HG02884 (cell line): ENCODE data around the gene SH3GL2.

ENCODE experiments used
- ATAC-seq: cut with Tn5 transposase; IDR thresholded peaks from one replicate; pipeline ENCODE4 v1.9.1; 2021; ENCODE audit warnings: mild to moderate bottlenecking, moderate library complexity; ENCODE audit not compliant: unreplicated experiment

Gene SH3GL2

DNA sequence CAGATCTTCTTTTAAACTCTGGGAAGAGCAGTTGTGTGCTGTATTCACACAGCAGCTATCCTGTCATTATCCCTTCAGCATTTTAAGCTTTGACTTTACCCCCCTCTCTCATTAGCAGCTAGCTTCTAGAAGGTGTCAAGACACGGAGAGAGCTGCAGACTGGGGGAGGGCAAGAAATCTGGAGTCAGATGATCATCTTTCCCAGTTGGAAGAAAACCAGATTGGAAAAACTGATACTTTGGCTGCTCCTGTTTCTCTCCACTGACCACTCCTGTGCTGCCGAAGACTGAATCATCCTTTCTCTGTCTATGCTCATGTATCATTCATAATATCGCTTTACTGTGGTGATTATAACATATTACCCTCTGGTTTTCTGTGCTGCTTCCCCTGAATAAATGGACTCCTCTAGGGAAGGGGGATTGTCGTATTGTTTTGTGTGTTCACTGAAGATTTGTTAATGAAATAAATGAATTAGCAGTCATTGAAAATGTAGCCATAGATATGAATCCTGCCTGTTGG lies 75.1 kb downstream of the SH3GL2 start:
- ATAC-seq: no peak

DNA sequence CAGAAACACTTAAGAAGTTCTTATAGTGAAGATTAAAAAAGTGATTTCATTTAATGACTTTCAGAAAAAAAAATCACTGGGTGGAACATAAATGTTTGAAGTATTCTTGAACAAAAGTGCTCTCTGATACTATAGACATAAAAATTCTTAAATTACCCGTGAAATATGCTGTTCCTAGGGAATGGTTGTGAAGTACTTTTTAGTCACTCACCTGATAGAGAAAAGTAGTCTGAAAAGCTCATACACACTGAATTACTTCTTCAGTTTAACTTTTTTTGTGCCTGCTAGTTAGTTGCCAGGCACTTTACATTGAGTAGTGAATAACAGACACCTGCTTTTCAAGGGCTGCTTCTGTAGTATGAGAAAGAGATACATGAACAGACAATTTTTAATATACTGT lies 78.0 kb downstream of the SH3GL2 start:
- no peak for ATAC-seq

DNA sequence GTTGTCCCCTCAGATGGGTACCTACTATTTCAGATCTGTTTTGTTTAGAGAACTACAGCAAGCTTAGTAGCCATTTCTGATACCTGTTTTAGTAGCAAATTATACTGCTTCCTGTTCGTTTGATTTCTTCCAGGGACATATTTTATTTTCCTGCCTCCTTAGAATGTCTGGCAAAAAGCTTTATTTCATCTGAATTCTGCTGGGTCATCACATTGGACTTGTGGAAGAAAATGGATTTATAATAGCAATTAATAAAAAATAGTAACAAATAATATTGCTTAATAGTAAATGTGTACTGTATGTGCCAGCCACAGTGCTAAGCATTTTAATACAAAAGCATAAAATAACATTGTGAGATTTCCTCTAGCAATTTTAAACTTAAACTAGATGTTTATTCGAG lies 79.4 kb downstream of the SH3GL2 start:
- ATAC-seq: no peak

DNA sequence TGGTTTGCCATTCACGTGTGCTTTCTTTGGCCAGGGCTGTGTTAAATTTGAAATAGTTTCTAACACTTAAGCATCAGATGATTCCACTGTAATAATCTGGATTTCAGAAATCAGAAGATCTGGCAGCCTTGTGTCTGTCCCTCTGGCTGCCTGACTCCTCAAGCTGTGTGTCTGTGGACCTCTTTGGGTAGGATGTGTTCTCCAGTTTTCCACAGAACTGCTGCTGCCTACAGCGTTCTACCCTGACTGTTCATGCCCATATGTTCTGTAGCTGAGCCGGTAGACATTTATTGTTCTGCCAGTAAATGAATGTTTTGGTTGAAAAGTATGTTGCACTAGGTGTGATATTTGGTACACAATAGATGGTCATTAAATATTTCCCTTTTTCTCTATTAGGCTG lies 81.3 kb downstream of the SH3GL2 start:
- no peak for ATAC-seq

DNA sequence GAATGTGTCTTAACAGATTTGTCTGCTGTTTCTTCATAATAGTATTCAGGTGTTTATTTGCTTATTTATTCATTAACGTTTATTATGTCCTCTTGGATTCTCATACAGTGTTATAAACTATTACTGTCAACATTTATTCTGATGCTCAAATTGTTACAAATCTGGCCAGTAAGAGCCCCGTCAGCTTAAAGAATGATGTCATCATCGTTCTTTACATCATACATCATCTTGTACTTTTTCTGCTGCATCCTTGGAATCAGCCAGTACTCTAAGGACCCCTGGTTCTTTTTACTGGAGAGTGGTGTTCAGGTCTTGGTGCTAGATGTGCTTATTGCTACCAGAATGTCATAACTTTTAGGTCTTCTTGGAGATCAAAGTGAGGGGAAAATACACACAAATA lies 86.6 kb downstream of the SH3GL2 start:
- no peak for ATAC-seq

DNA sequence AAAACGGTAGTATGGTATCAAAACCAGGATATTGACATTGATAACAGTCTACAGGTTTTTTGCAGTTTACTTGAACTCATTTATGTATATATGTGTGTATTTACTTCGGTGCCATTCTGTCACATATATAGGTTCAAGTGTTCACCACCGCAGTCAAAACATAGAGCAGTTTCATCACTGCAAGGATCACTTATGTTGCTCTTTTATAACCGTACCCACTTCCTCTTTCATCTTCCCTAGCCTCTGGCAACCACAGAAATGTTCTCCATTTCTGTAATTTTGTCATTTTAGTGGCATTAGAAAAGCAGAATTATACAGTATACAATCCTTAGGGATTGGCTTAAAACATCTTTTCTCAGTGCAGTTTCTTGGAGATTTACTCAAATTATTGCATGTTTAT lies 90.3 kb downstream of the SH3GL2 start:
- ATAC-seq: no peak

DNA sequence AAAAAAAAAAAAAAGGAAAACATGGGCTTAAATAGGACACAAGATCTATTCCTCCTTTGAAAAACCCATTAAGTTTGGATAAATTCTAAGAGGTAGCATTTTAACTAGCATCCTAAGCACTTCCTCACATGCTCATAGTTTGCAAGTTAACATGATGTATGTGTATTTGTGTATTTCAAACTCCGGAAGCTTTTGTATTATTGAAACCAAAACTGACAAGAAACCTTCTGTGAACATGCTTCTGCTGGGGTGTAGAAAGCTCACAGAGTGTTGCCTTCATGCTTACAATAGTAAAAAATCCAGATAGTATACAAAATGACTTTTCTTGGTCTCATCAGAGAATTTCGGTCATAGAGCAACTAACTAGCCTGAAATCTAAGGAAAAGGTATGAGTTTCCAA lies 103.8 kb downstream of the SH3GL2 start:
- no peak for ATAC-seq

DNA sequence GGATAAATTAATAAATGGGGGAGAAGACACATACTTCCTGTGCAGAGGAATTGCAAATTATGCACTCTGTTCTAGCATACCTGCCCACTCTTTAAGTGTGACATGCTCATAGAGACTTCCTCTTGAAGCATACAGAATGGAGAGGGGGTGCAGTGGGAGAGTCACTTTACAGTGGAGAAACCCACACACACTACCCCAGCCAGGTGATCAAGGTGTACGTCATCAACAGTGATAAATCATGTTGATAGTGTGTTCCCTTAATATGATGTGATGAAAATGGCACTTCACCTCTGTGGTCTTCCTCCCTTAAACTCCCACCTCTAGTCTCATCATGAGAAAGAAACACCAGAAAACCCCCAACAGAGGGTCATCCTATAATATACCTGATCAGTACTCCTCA lies 110.0 kb downstream of the SH3GL2 start:
- ATAC-seq: no peak

DNA sequence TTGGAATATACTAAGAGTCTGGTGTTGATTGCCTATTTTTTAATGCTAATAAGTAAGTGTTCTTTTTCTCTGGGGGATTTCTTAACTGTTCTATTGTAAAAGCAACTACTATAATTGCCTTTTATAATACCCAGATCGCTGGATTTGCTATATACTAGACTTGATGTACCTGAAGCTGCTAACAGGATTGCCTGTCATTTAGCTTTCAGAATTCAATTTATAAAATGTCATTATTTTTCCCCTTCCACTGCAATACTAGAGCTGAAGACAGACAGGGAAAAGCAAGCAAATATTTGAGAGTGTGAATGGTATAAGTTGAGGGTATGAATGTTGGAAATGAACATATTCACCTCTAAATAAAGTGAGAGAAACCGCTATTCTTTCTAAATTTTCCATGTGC lies 115.5 kb downstream of the SH3GL2 start:
- ATAC-seq: no peak

DNA sequence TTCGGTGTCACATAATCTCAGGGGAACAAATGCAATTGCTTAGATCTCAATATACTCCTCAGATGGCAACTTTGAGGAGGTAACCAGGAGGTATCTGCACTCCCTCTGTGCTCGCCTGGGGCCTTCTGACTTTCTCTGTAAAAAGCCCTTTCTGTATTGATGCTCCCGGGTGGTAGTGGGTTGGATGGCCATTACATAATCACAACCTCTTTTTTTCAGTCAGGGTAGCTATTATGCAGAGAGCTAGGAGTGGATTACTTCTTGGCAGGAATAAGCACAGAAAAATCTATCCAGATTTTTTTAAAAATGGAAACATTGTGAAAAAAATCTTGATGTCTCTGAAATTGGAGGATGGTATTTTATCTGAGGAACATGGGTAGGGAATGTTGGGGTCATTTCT lies 116.6 kb downstream of the SH3GL2 start:
- ATAC-seq: no peak

DNA sequence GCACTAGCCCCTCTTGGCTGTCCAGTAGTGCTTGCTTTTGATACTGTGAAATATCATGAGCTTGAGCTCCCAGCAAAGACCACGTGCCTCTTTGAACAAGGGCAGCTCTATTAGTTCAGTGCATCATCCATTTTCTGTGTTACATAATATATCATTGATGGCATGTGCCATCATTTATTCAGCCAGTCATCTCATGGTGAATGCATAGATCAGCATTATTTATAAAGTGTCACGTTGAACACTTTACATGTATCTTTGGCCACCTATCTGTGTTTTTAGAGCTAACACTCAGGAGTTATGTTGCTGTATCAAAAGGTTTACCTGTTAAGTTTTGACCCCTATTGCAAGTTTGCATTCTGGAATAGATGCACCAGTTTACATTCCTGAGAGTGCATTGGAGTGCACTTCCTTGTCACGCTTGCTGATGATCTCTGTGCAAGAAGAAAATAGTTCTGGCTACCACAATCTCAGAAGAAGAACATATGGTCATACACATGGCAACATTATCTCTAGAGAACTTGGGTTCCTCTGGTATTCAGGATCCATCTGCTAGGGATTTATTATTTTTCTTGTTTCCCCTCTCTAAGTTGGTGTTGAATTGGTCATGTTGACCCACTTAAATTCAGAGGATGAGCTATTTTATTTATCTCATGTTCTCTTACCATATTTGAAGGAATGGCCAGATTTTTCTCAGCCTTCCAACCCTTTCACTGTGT lies 120.9 kb downstream of the SH3GL2 start:
- no peak for ATAC-seq

DNA sequence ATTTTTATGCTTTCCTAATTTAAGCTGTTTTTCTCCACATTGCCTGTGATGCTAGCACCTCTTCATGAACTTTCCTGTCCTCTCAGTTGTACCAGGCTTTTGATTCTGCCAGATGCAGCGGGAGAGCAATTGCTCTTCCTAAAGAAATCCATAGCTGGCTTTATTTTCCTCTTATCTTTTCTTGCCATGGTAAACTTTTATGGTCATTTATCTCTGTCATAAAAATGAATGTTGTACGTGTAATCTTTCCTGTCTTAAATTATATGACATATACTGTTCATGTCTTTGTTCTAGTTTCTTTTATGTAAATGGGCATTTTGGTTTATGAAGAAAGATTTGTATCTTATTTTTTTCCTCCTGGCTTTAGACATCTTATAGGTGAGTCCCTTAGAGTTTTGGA lies 127.5 kb downstream of the SH3GL2 start:
- no peak for ATAC-seq

DNA sequence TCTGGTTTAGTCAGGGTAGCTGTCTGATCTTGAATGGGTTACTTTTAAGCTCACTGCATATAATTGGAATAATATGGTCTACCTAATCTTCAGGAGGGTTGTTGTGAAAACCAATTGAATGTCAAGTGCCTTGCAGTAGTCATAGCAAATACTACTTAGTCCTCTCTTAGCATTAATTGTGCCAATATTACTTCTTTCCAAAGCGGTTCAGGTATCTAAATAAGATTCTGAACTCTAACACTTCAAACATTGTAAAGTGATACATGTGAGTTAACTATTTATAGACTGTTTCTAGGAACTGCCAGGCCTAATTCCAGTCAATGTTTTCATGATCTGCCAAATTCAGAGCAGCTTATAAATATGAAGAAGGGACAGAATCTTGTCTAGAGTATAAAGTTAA lies 140.2 kb downstream of the SH3GL2 start:
- no peak for ATAC-seq

DNA sequence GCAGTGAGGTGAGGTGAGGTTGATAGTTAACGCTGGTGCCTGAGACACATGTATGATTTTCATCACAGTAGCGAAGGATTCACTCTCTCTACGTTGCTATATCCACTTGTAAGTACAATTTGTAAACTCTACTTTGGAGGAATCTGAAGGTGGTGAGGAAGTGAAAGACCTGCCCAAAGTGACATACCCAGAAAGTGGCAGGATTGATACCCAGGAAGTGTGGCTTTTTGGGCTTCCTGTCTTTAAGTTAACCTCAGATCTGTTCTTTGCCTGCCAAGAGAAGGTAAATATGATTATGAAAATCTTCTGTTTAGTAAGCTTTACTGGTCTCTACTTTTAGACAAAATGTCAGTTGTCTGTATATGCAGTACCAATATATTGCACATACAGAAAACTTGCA lies 143.1 kb downstream of the SH3GL2 start:
- no peak for ATAC-seq

DNA sequence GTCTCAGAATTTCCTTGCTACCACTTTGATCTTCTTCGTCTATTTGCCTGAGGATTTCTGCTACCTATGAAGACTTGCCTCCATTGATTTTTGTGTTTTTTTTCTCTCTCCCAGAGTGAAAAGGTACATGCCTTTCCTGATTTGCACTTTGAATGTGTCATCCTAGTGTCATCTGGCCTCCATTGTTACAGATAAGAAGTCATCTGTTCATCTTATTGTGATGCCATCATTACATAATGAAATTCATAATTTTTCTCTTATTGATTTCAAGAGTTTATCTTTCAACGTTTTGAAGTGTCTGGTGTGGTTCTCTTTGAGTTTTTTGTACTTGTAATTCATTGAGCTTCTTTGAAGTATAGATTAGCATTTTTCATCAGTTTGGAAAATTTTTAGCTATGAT lies 144.8 kb downstream of the SH3GL2 start:
- no peak for ATAC-seq

DNA sequence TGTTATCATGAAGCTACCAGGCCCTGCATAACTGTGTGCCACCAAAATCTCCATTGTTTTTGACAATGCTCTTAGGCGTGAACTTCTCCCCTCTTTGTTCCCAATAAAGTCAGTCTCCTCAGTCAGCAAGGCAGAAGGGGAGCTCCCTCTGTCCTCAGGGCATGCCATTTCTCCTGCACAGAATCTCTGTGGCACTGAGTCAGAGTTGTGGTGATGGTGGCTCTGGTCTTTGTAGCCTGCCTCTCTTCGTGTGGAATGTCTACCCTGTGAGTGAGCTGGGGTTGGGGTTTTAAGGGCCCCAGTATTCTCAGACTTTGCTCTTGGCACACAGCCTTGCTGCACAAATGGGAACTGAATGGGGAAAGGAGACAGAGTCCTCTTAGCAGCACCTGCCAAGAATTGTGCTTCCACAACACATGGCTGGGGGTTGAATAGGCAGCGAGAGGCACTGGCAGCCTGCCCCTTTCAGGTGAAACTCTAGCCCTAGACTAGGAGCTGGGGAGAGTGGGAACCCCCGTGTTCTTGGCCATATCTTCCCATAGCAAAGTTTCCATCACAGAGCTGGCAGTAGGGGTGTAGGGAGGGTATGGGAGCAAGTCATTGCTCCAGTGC lies 146.6 kb downstream of the SH3GL2 start:
- no peak for ATAC-seq

DNA sequence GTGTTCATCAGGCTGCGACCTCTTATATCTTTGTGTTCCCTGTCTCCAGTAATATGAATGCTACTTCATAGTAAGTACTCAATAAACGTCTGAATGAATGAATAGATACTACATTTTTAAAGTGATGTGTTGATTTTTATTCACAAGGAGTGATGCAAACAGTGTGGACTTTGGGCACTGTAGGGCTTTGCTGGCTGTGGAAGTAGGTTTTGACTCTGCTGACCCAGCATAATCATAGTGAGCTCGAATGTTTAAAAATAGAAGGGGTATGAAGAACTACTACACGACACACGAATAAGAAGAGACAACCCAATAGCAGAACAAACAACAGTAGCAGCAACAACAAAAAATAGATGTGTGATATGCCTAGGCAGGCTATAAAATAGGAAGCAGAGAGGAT lies 147.4 kb downstream of the SH3GL2 start:
- ATAC-seq: no peak

DNA sequence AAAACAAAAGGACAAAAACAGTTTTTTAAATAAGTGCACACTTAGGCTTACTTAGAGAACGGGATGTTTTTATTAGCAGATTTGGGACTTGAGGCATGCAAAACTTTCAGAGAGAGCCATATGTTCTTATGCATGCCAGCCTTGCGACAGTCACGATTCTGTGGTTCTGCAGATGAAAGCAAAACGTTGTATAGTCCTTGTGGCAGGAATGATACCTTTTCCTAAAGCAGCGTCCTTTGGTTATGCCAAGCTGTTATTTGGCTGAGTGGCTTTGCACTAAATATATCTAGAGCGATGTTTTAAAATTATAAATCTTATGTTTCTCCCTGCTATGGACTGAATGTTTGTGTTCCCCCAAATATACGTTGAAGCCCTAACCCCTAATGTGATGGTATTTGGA lies 152.0 kb downstream of the SH3GL2 start:
- no peak for ATAC-seq

DNA sequence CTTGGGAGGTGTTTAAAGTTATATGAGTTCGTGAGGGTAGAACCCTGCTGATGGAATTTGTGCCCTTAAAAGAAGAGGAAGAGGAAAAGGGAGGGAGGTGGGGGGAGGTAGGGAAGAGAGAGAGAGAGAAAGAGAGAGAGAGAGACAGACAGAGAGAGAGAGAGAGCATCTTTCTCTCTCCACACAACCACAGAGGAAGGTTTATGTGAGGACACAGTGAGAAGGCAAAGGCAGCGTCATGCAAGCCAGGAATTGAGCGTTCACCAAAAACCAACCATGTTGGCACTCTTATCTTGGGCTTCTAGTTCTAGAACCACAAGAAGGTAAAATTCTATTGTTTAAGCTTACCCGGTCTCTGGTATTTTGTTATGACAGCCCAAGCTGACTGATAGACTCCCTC lies 152.4 kb downstream of the SH3GL2 start:
- no peak for ATAC-seq

DNA sequence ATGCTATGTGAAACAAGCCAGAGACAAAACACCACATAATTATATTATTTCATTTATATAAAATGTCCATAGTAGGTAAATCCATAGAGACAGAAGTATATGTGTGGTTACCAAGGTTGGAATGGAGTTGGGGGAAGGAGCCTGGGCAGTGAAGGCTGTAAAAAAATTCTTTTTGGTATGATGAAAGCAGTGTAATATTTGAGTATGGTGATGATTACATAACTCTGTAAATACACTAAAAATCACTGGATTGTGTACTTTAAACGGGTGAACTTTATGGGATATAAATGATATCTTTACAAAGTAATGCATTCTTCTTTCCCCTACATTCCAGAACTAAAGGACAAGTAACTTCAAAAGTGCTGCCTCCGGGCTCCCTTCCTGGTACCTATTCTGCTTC lies 155.8 kb downstream of the SH3GL2 start:
- ATAC-seq: no peak

DNA sequence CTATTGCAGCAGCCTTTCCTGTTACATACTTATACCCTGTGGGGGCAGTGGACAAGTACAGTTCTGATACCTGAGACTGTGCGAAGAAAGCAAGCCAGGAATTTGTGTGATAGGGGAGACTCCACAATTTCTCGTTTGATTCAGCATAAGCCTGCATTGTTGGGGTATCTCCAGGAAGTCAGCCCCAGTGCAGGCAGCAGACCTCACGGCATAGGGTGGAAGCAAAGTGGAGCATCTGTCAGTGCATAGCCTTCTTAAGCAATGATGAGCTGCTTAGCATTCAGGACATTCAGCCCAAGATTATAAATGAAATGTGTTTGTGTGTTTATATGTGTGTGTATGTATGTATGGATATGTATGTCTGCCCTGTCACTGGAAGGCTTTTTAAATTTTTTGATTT lies 157.0 kb downstream of the SH3GL2 start:
- no peak for ATAC-seq

DNA sequence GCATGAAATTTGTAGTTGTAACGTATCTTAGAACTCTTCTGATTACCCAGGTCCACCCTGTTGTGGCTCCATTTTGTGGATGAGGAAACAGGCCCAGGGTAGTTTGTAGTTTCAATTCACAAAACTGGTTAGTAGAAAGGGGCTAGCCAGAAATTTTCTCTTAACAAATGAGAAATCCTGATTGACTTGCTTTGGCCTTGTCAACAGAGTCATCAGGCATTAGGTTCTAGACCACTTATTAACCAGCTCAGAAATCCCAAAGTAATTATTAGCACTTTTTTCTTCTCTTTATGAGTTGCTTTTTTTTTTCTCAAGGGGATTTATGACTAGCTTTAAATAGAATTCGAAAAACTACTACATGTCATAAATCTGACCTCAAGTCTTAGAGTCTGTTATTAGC lies 160.2 kb downstream of the SH3GL2 start:
- ATAC-seq: no peak

DNA sequence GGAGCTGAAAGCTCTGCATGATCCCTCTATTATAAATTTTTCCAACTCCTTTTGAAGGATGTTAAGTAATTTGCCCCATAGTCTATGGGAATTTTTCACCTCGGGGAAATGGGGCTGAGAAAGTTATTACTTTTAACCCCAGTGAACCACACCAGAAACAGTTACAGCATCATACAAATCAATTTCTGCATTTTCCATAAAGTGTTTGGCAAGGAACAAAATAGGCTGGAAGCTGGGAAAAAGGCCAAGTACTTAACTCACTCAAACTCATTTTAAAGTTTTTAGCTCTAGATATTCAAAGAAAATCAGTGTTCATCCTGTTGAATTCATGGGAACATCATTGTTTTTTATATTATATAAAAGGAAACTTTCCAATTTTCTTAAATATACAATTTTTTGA lies 160.9 kb downstream of the SH3GL2 start:
- no peak for ATAC-seq
